OCI-LY1 (cell line): Measurements from ENCODE around the gene TRABD2B.

ENCODE experiments used
- H2AFZ ChIP-seq: fragments of 200-600 bp; sonication (generic), shearing (Covaris generic); 2 replicates; pipeline ENCODE4 v1.6.0; 2014; ENCODE audit warnings: antibody characterized with exemption, mild to moderate bottlenecking, low read length
- H3F3A ChIP-seq: fragments of 200-600 bp; sonication (generic), shearing (Covaris generic); 2 replicates; pipeline ENCODE4 v1.6.0; 2014; ENCODE audit warnings: mild to moderate bottlenecking, antibody characterized with exemption, low read length, moderate library complexity; ENCODE audit not compliant: insufficient read depth
- H3K27ac ChIP-seq: fragments of 200-600 bp; sonication (generic); 2 replicates; pipeline ENCODE4 v1.5.1; 2014; ENCODE audit warnings: low read length, mixed run types, mild to moderate bottlenecking, low read depth; ENCODE audit not compliant: poor library complexity, severe bottlenecking
- H3K27me3 ChIP-seq: fragments of 200-600 bp; sonication (generic); 2 replicates; pipeline ENCODE4 v1.6.0; 2014; ENCODE audit warnings: antibody characterized with exemption, mild to moderate bottlenecking, low read length, moderate library complexity; ENCODE audit not compliant: insufficient read depth
- H3K36me3 ChIP-seq: fragments of 200-600 bp; sonication (generic); 2 replicates; pipeline ENCODE4 v1.6.1; 2014; ENCODE audit warnings: mild to moderate bottlenecking, antibody characterized with exemption, low read length, moderate library complexity, mixed read lengths; ENCODE audit not compliant: insufficient read depth
- H3K4me1 ChIP-seq: fragments of 200-600 bp; sonication (generic); 2 replicates; pipeline ENCODE4 v1.5.1; 2014; ENCODE audit warnings: mild to moderate bottlenecking, low read length, moderate library complexity; ENCODE audit not compliant: insufficient read depth, severe bottlenecking
- H3K4me2 ChIP-seq: fragments of 200-600 bp; sonication (generic), shearing (Covaris generic); 2 replicates; pipeline ENCODE4 v1.6.1; 2014; ENCODE audit warnings: low read length
- H3K4me3 ChIP-seq: fragments of 200-600 bp; sonication (generic); 2 replicates; pipeline ENCODE4 v1.5.1; 2014; ENCODE audit warnings: low read length, low read depth, mild to moderate bottlenecking, mixed read lengths; ENCODE audit not compliant: poor library complexity, severe bottlenecking
- H3K79me2 ChIP-seq: fragments of 200-600 bp; shearing (Covaris generic); 2 replicates; pipeline ENCODE4 v1.6.1; 2016; ENCODE audit warnings: mixed run types, low read length, mixed read lengths; ENCODE audit not compliant: insufficient read depth
- H3K9ac ChIP-seq: fragments of 200-600 bp; sonication (generic), shearing (Covaris generic); 2 replicates; pipeline ENCODE4 v1.6.1; 2014; ENCODE audit warnings: mild to moderate bottlenecking, low read length, mixed read lengths
- H3K9me2 ChIP-seq: fragments of 200-600 bp; sonication (generic), shearing (Covaris generic); 2 replicates; pipeline ENCODE4 v1.6.1; 2014; ENCODE audit warnings: low read depth, mild to moderate bottlenecking, low read length, mixed read lengths
- H3K9me3 ChIP-seq: fragments of 200-600 bp; shearing (Covaris generic); 2 replicates; pipeline ENCODE4 v1.6.1; 2014; ENCODE audit warnings: low read length, mixed read lengths
- H4K20me1 ChIP-seq: fragments of 200-600 bp; sonication (generic), shearing (Covaris generic); 2 replicates; pipeline ENCODE4 v1.6.0; 2016; ENCODE audit warnings: mild to moderate bottlenecking, low read length; ENCODE audit not compliant: insufficient read depth
- EZH2 ChIP-seq: fragments of 200-600 bp; sonication (generic), shearing (Covaris generic); IDR thresholded peaks from 2 replicates; pipeline ENCODE4 v1.8.0; 2017; ENCODE audit warnings: borderline replicate concordance, mixed run types, mild to moderate bottlenecking, antibody characterized with exemption, low read length, moderate library complexity, mixed read lengths
- TF ChIP-seq, protein P1 (sequence below): fragments of 200-600 bp; sonication (generic), shearing (Covaris generic); IDR thresholded peaks from 2 replicates; pipeline ENCODE4 v1.5.1; 2017; ENCODE audit warnings: mild to moderate bottlenecking, antibody characterized with exemption, low read length, moderate library complexity, mixed read lengths

Gene TRABD2B

DNA sequence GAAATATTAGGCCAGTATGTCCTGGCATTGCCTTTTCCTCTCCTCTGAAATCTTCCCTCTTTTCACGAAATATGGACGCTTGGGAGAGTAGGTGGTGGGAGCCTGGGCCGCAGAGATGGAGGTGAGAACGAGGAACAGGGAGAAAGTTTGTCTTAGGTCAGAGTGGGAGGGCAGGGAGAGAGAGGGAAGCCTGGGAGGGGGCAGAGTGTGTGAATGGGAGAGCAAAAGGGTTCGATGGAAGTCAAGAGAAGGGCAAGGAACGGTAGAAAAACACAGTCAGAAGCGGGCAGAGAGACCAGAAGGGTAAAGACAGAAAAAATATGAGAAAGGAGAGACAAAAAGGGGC, 1.2 kb downstream of the TRABD2B start:
- Histone ChIP-seq H3K4me2 (no peak overlapping the region), H3K4me1 (no peaks in the 10 kb centered on the region), H4K20me1 (no peaks in the 10 kb centered on the region), H3K4me3 (no peak overlapping the region), H2AFZ (no peak overlapping the region), H3K27ac (no peak overlapping the region), H3K9ac (no peak overlapping the region), H3F3A (no peaks in the 10 kb centered on the region), H3K27me3 (no peaks in the 10 kb centered on the region), H3K79me2 (no peaks in the 10 kb centered on the region), H3K9me3 (no peaks in the 10 kb centered on the region), H3K9me2 (no peaks in the 10 kb centered on the region), H3K36me3 (no peaks in the 10 kb centered on the region)
- TF ChIP-seq, protein P1, sequence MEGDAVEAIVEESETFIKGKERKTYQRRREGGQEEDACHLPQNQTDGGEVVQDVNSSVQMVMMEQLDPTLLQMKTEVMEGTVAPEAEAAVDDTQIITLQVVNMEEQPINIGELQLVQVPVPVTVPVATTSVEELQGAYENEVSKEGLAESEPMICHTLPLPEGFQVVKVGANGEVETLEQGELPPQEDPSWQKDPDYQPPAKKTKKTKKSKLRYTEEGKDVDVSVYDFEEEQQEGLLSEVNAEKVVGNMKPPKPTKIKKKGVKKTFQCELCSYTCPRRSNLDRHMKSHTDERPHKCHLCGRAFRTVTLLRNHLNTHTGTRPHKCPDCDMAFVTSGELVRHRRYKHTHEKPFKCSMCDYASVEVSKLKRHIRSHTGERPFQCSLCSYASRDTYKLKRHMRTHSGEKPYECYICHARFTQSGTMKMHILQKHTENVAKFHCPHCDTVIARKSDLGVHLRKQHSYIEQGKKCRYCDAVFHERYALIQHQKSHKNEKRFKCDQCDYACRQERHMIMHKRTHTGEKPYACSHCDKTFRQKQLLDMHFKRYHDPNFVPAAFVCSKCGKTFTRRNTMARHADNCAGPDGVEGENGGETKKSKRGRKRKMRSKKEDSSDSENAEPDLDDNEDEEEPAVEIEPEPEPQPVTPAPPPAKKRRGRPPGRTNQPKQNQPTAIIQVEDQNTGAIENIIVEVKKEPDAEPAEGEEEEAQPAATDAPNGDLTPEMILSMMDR = no peak
- no peak for TF ChIP-seq EZH2

DNA sequence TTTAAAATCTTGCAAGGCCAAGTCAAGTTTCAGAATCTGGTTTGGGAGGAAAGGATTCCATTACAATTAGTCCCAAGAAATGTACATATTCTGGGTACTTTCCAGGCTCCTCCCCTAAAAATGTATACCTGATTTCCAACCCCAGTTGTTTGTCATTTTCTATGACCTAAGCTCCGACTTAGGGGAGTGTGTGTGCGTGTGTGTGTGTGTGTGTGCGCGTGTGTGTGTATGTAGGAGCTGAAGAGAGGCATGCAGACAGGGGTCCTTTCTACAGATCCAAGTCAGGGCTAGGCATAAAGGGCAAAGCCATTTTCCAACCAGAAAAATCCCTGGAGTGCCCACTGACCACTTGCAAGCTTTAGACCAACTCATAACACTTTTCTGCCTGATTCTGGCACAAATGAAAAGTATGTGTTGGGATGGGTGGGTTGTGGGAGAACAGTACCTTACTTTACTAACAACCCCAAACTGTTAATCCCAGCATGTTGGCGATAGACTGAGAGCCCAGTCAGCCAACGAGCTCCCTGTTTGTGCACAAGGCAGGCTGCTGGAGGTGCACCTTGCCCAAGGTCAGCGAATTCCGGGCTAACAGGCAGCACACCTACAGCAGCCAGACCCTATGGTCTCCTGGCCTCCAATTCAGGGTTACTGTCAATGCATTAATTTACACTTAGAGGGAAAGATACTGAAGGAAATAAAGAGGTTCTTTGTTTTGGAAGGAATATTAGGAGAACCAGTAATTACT, 1.7 kb downstream of the TRABD2B start:
- no peaks in the 10 kb centered on the region for H3K27me3 ChIP-seq
- no peaks in the 10 kb centered on the region for H3F3A ChIP-seq
- no peaks in the 10 kb centered on the region for H3K4me1 ChIP-seq
- H3K9ac ChIP-seq = no peak overlapping the region
- no peak overlapping the region for H2AFZ ChIP-seq
- no peak overlapping the region for H3K27ac ChIP-seq
- TF ChIP-seq EZH2 = no peak
- TF ChIP-seq, protein P1 = no peak
- H3K36me3 ChIP-seq = no peaks in the 10 kb centered on the region
- H3K4me3 ChIP-seq = no peak overlapping the region
- H3K79me2 ChIP-seq = no peaks in the 10 kb centered on the region
- no peaks in the 10 kb centered on the region for H4K20me1 ChIP-seq
- H3K9me2 ChIP-seq = no peaks in the 10 kb centered on the region
- no peak overlapping the region for H3K4me2 ChIP-seq
- no peaks in the 10 kb centered on the region for H3K9me3 ChIP-seq

DNA sequence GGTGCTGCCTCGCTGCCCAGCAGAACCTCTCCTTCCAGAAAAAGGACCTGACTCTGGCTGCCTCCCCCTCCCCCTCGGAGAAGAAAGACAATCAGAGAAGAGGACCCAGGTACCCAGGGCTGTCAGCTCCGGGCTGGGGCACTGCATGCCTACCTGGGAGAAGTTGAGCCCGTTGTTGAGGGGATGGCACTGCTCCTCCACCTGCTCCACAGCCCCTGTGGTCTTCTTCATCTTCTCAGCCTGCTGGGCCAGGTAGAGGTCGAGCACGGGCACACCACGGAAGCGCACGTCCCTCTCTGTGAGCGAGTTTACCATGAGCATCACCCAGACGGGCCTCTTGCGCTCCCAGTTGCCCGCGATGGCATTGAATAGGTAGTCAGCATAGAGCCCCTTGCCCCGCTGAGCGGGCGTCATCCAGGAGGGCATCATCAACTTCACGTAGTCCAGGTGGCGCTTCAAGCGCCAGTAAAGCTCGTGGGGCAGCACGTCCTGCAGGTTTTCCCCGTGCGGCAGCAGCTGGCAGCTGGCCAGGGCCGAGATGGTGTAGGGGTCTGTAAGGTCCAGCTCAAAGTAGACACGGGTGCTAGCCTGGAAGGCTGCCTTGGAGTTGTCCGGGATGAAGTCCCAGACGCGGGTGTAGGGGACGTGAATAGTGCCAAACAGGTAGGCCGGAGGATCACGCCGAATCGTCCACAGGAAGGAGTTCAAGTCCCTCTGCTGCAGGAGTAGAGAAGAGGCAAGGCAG, 3.1 kb downstream of the TRABD2B start:
- no peak overlapping the region for H3K27ac ChIP-seq
- H3K36me3 ChIP-seq = no peaks in the 10 kb centered on the region
- H3K27me3 ChIP-seq = 0 out of 2 replicates have a peak, but pooled peaks cover 7% of the 10 kb centered on the region
- no peaks in the 10 kb centered on the region for H3K4me1 ChIP-seq
- H3K79me2 ChIP-seq = no peaks in the 10 kb centered on the region
- H3K9me2 ChIP-seq = no peaks in the 10 kb centered on the region
- TF ChIP-seq EZH2 = no peak
- TF ChIP-seq, protein P1 = no peak
- no peak overlapping the region for H3K9ac ChIP-seq
- H3K9me3 ChIP-seq = no peaks in the 10 kb centered on the region
- no peaks in the 10 kb centered on the region for H4K20me1 ChIP-seq
- no peak overlapping the region for H2AFZ ChIP-seq
- no peak overlapping the region for H3K4me3 ChIP-seq
- no peaks in the 10 kb centered on the region for H3F3A ChIP-seq
- H3K4me2 ChIP-seq = no peak overlapping the region
